ENCODE measurements around the gene MOSPD2.

Gene MOSPD2

DNA sequence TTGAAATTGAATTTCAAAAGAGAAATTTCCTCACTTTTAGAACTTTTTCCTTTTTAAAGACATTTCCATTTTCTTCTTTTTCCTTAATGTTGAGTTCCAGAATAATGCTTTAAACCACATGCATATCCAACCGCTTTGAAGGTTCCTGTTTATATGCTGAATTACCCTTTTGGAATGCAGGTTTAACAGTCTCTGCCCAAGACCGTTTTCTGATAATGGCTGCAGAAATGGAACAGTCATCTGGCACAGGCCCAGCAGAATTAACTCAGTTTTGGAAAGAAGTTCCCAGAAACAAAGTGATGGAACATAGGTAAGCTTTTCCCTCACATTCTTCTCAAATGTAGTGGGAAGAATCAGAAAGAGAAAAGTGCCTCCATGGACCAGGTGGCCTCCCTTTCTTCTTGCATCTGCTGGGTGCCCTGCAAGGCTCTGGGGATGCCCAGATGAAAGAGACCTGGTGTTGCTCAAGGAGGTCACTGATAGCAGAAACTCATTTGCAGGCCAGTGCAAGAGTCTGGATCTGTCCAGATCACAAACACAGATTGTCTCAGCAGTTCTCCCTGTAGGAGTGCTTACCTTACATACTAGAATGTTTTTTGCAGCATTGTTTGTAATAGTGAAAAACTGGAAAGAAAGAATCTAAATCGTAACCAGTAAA lies 42.9 kb downstream of the MOSPD2 start:
- DNase-seq: no peak

DNA sequence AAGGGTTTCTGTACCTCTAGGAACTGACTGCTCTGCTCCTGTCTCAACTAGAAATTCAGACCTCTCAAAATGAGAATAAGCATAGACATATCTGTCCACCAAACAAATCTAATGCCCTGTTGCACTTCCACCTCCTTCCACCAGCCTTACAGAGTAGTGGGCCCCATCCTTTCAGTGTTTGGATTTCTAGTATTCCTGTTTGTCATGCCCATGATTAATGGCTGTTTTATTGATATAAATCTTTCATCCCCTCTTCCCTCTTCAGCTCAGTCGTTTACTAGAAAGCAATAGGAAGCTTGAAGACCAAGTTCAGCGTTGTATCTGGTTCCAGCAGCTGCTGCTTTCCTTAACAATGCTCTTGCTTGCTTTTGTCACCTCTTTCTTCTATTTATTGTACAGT lies 46.2 kb downstream of the MOSPD2 start:
- no peak for DNase-seq

DNA sequence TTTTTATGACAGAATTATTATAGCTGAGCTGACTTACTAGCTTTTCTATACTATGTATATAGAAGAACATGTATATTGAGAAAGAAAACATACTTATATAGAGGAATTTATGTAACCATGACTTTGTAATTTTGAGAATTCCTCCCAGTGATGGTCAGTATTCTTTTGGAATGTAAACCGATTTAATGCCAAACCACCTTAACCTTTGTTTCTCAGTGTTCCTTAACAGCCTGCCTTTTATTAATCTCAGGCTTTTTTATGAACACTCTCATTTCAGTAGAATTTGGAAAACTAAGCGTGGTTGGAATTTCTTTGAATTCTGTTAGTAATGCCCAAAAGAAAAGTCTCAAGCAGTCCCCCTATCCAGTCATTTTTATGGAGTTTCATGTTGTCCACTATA lies 47.0 kb downstream of the MOSPD2 start:
- DNase-seq: no peak

DNA sequence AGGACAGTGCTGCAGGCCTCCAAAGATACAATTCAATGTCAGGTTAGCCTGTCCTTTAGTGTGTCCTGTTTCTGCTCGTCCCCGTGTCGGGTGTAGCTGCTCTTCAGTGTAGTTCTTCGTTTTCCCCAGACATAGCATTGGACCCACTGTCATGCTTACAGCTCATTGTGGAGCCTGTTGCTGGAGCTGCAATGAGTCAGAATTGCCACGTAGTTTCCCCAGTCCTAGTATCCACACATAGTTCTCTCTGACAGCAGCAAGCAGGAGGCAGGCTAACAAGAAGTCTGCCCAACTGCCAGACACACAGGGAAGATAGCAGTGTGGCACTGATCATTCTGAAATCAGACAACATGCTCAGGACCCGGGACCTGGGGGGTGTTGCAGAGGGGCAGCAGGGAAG lies 49.2 kb downstream of the MOSPD2 start:
- DNase-seq: no peak

DNA sequence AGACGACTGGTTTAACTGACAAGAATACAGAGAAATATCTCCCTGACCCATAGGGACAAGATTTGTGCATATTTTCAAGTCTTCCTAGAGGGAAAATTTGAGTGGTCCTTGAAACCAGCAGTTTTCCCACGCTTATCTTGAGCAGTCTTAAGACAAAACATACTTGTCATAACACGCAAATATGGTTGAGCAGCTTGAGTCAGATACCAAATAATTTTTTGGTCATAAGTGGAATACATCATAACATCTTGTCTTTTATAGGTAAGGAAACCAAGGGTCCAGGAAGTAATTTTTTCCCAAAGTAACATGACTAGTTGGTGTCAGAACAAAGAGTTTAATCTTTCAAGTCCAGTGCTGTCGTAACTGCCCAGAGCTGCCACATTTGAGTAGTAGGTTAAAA lies 50.5 kb downstream of the MOSPD2 start:
- DNase-seq: no peak

DNA sequence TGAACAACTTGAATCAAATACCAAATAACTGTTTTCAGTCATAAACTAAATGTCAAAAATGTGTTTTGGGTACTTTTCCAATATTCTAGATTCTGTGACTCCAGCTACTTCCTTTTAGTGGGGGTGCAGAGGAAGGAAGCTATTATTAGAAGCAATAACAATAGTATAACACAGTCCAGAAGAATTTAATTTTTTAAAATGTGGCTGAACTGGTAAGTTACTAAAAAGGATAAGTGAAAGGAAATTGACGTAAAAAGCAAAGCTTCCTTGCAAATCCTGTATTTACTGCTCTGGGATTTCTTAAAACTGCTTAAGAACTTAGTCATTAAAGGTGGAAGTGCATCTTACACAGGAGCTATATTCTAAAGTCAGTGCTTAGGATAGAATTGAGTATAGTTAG lies 53.2 kb downstream of the MOSPD2 start:
- DNase-seq: no peak

DNA sequence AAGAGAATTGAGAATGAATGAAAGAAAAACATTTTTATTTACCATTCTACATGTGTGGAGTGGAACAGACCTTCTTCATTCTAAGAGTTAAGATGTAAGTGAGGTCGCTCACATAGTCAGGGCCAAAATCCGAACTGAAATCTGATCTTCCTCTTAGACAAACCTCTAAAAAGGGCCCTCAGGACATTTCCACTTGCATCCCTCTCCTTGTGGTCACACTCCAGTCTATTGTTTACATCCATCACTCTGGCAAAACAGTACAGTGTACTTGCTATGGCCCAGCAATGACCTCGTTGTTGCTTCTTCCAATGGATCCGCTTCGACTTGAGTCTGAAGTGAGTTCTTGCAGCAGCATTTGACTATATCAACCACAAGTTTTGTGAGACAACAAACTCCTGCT lies 54.2 kb downstream of the MOSPD2 start:
- DNase-seq: no peak

DNA sequence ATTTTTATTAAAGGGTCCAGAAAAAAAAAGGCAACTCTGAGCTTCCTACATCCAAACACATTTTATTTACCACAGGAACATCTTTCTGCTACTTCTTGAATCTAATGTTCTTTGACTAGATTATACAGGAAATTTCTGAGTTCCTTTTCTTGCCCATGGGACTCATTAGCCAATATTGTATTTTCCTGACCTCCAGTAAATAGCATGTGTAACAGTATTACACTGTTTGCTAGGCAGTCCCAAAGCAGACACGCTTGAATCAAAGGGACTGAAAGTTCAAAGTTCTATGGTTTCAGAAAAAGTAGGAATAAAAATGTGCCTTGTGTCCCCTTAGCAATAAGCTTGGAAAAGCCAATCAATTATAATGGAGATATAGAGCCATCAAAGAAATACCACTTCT lies 57.4 kb downstream of the MOSPD2 start:
- DNase-seq: no peak

DNA sequence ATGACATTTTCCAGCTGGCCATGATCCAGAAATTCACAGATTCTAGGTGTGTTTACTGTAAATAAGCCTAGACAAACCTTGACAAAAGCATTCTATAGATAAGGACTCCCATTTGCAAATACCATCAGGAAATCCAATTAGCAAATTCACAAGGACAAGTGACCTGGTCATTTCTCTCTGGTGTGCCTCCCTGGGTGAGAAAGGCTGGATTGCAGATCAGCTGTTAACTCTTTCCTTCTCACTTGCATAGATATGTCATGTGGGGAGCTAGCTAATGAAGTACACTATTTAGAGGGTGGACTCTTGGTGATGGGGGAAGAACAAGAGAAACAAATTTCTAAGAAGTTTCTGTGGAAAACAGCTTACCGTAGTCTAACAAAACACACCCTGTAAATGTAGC lies 58.9 kb downstream of the MOSPD2 start:
- no peak for DNase-seq

DNA sequence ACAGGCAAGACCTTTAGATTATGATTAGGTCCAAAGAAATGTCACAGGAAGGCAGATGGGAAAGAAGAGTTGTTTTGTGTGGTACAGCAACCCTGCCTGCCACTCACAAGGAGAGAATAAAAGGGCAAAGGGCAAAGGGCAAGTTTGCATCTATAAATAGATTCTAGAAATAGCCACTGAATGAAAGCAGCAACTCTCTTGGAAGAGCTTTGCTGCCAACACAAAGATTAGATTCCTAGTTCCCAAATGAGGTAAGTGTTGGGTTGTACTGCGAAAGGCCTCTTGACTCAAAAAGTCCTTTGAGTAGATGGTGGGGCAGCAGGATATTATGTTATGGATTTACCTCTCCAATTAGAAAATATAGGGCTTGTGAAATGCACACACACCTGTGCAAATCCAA lies 61.2 kb downstream of the MOSPD2 start:
- DNase-seq: no peak

DNA sequence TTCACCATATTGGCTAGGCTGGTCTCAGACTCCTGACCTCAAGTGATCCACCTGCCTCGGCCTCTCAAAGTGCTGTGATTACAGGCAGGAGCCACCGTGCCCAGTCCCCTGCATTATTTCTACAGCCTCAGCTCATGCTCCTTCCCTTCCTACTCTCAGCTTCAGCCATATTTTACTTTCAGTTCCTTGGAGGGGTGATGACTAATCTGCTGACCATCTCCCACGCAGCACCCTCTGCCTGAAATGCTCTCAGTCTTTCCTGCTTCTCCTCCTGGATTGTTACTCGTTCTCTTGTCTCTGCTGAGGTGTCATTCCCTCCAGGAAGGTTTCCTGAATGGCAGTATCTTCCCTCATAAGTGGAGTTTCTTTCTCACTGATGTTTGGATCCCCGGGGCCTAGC lies 63.3 kb downstream of the MOSPD2 start:
- no peak for DNase-seq

DNA sequence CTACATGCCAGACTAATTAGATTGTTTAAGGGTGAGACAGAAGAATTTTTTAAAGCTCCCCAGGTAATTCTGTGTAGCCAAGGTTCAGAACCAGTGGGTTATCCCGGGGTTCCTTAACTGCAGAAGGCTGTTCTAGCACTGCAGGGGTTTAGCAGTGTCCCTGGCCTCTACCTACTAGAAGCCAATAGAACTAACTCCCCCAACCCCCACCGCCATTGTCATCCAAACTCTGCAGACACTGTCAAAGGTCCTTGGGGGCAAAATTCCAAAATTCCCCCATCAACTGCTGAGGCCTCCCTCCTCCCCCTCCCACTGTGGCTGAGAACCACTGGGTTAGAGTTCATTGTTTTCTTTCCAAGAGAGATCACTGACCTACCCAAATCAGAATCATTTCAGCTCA lies 66.4 kb downstream of the MOSPD2 start:
- no peak for DNase-seq

DNA sequence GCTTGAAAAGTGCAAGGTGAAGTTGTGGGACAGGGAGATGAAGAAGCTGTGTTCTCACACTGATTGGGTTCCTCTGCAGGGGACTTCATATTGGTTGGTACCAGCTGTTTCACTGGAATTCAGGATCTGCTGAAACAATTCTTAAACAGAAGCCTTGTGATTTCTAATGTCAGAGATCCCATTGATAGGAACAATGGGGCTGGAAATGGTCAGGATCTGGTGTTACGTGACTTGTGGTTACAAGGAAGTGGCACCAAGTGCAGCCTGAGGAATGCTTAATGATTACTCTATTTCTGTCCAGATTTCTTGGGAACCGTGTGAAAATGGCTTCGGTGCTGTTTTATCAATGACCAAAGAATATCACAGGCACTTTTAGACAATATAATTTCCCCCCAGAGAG lies 68.1 kb downstream of the MOSPD2 start:
- DNase-seq: no peak

DNA sequence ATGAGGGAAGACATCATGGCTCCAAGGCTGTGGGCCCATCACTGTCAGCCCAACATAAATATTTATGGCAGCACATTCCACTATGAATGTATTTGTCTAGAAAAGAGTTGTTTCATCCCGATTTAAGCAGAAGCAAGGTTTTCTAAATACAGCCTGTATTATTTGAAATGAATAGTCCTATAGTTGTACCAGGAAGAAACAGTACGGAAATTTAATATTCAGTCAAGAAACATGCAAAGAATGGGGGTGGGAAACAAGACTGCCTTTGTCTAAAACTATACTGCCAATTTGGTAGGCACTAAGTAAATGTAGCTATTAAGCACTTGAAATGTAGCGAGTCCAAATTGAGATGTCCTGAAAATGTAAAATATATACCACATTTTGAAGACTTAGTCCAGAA lies 69.1 kb downstream of the MOSPD2 start:
- no peak for DNase-seq

DNA sequence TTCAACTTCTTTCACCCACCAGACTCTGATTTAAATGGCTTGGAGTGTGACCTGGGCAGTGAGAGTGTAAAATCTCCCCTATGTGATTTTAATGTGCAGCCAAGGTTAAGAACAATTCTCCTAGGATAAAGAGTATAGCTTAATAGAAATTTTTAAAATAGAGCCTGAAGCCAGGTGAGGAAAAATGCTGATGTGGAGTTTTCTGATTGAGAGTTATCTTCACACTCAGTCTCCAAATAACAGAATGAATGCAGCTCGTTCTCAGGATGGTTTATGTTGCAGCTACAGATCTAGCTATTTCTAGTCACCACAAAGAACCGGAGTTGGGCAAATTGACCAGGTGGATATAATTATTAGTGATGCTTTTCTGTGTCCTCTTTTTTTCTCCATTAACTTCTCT lies 70.7 kb downstream of the MOSPD2 start:
- no peak for DNase-seq

DNA sequence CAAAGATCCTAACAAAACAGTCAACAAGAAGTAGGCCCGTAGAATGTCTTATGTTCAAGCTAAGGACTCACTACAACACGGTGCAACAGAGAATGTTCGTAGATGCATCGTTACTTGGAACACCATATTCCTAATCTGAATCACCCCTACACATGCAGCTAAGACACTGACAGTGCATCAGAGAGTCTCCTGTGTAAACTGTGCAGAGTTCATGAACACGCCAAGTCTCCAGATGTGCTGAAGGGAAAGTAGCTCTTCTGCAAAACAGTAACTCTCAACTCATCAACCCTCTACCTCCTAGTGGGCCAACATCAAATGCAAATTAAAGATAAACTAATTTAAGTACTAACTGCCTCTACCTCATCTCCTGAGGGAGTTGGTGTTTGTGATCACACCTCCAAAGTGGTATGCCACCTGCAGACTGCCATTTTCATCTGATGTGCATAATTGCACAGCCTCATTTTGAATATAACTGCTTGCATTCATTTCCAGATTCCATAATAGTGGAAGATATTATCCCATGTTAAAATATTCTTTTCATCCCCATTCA lies 73.5 kb downstream of the MOSPD2 start:
- DNase-seq: no peak

DNA sequence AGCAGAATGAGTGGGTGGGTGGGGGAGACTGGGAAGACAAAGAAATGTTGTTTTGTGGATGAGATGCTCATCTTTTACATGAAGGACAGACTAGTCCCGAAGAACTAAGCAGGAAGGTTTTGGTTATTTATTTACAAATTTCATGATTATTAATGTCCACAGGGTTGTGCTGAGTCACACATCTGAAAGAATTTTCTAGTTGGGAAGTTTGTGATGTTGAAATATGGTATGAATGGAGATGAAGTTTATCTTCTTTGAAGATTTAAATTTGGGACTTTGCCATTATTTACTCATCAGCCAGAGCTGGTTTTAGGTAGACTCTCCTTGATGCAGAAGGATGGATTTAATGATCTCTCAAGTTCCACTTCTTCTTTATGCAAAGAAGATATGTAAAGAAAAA lies 75.5 kb downstream of the MOSPD2 start:
- no peak for DNase-seq

DNA sequence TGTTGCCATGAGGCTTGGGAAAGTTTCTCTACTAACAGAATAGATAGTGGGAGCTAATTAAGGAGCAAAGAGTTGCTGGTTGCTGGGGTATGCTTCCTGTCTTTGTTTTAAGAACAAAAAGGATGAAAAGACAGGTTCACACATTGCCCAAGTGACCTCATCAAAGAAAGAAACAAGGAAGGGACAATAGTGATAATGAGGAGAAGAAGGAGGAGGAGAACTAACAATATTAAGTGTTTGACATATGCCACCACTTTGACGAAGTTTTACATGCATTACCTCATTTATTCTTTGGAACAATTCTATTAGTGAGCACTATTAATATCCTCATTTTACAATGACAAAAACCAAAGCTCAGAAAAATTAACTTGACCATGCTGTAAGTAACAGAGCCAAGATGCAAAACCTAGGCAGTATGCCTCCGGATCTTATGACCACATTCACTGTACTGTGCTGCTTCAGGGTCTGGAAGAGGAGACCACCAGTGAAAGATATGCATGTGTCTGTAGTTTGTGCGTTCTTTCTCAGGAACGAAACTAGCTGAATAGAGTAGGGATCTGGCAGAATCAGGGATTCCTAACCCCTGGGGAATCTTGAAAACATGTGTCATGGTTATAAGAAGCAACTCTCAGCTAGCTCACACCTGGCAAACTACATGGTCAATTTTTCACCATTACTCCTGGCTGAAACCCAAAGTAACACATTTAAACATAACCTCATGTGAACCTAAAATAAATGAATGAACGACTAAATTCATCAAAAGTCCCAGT lies 83.8 kb downstream of the MOSPD2 start:
- no peak for DNase-seq

DNA sequence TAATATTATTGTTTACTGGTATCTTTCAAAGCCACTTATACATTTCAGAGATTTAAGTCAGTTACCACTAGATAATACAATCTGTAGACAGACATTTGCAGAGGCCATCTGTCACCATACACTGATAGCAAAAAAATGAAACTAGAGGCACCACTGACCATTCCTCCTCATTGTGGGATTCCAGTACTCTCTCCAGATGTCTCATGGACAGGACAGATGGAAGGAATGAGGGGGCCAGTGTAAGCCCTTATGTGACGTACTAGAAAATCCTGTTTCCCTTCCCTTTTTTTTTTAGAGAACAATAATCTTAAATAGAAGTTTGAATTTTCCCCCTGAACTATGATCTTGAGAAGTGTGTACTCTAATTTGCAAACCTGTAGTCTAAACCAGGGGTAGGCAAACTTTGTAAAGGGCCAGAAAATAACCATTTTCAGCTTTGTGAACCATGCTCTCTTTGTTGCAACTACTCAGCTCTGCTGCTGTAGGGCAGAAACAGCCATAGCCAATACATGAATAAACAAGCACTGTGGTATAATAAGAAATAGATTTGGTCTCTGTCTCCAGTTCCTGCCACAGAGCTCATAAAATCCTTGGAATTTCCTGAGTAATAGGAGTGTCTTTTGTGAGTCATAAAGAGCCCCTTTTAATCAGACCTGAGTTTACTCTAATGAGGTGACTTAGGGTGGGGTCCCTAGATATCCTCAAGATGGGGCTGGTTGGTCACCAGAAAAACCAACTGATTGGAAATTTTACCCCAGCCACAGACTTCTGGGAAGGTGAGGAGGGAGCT lies 90.4 kb downstream of the MOSPD2 start:
- DNase-seq: no peak

DNA sequence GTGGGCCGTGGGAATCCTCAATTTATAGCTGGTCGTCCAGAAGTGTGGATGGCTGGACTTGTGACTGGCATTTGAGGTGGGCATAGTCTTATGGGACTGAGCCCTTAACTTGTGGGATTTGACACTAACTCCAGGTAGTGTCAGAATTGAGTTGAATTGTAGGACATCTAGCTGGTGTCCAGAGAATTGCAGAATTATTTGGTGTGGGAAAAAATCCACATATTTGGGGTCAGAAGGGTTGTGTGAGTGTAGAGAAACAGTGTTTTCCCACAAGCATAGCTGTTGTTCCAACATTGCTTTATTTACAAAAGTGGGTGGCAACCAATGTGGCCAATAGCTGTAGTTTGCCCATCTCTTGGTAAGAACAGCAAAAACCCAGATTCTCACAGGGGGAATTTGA lies 91.3 kb downstream of the MOSPD2 start:
- DNase-seq: no peak
